GM23338 (cell line): Measurements from ENCODE around the gene SLC35F1.

Experiments used
- EZH2phosphoT487 ChIP-seq: fragments of 200-600 bp; sonication (generic); IDR thresholded peaks from one replicate; pipeline ENCODE4 v1.8.1; 2018; ENCODE audit warnings: antibody characterized with exemption; ENCODE audit not compliant: unreplicated experiment
- TF ChIP-seq, protein P1 (sequence below), 2 experiments: fragments of 200-600 bp in 1 of 2; sonication (generic) in 1 of 2; conservative IDR thresholded peaks; 2 replicates each; pipeline versions ENCODE4 v1.5.1 to v1.6.1; 2016 to 2017; ENCODE audit warnings: antibody characterized with exemption in 2 of 2, low read depth in 2 of 2, mild to moderate bottlenecking in 2 of 2, moderate library complexity in 1 of 2
- TF ChIP-seq, protein P2 (sequence below): IDR thresholded peaks from 2 replicates; pipeline ENCODE4 v1.6.1; 2016; ENCODE audit warnings: antibody characterized with exemption
- TF ChIP-seq, protein P3 (sequence below): IDR thresholded peaks from one replicate; pipeline ENCODE4 v1.6.1; 2018; ENCODE audit warnings: antibody characterized with exemption; ENCODE audit not compliant: unreplicated experiment

DNA sequence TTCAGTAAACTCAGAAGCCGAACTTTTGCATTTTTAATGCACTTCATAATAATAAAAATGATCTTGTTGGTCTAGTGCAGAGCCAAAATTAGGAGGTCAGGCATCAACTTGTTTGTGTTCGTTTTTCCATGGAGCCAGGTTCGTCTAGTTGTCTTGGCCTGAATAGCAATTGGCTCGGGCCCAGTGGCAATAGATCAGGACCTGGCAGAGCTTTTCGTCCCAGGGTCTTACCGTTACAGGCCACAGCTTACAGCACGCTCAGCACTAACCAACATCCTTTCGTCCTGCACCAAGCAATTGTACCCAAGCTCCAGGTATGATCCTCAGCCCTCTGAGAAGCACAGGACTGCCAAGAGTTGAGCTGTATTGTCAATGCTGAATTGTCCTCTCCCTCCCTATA is 400.5 kb downstream of the SLC35F1 start:
- TF ChIP-seq, protein P1, sequence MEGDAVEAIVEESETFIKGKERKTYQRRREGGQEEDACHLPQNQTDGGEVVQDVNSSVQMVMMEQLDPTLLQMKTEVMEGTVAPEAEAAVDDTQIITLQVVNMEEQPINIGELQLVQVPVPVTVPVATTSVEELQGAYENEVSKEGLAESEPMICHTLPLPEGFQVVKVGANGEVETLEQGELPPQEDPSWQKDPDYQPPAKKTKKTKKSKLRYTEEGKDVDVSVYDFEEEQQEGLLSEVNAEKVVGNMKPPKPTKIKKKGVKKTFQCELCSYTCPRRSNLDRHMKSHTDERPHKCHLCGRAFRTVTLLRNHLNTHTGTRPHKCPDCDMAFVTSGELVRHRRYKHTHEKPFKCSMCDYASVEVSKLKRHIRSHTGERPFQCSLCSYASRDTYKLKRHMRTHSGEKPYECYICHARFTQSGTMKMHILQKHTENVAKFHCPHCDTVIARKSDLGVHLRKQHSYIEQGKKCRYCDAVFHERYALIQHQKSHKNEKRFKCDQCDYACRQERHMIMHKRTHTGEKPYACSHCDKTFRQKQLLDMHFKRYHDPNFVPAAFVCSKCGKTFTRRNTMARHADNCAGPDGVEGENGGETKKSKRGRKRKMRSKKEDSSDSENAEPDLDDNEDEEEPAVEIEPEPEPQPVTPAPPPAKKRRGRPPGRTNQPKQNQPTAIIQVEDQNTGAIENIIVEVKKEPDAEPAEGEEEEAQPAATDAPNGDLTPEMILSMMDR (conservative IDR thresholded peaks at IDR 0.05; ENCODE audit: low read depth in 2 of 2), result no peak
- TF ChIP-seq, protein P2, sequence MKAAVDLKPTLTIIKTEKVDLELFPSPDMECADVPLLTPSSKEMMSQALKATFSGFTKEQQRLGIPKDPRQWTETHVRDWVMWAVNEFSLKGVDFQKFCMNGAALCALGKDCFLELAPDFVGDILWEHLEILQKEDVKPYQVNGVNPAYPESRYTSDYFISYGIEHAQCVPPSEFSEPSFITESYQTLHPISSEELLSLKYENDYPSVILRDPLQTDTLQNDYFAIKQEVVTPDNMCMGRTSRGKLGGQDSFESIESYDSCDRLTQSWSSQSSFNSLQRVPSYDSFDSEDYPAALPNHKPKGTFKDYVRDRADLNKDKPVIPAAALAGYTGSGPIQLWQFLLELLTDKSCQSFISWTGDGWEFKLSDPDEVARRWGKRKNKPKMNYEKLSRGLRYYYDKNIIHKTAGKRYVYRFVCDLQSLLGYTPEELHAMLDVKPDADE, result no peak
- TF ChIP-seq, protein P3, sequence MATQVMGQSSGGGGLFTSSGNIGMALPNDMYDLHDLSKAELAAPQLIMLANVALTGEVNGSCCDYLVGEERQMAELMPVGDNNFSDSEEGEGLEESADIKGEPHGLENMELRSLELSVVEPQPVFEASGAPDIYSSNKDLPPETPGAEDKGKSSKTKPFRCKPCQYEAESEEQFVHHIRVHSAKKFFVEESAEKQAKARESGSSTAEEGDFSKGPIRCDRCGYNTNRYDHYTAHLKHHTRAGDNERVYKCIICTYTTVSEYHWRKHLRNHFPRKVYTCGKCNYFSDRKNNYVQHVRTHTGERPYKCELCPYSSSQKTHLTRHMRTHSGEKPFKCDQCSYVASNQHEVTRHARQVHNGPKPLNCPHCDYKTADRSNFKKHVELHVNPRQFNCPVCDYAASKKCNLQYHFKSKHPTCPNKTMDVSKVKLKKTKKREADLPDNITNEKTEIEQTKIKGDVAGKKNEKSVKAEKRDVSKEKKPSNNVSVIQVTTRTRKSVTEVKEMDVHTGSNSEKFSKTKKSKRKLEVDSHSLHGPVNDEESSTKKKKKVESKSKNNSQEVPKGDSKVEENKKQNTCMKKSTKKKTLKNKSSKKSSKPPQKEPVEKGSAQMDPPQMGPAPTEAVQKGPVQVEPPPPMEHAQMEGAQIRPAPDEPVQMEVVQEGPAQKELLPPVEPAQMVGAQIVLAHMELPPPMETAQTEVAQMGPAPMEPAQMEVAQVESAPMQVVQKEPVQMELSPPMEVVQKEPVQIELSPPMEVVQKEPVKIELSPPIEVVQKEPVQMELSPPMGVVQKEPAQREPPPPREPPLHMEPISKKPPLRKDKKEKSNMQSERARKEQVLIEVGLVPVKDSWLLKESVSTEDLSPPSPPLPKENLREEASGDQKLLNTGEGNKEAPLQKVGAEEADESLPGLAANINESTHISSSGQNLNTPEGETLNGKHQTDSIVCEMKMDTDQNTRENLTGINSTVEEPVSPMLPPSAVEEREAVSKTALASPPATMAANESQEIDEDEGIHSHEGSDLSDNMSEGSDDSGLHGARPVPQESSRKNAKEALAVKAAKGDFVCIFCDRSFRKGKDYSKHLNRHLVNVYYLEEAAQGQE, result no peak
- TF ChIP-seq EZH2phosphoT487, result no peak
